HG03175 (cell line): ENCODE measurements around the gene PURA.

Experiments
- ATAC-seq: cut with Tn5 transposase; IDR thresholded peaks from one replicate; pipeline ENCODE4 v1.9.1; 2021; ENCODE audit warnings: mild to moderate bottlenecking, moderate library complexity; ENCODE audit not compliant: unreplicated experiment

Gene PURA

DNA sequence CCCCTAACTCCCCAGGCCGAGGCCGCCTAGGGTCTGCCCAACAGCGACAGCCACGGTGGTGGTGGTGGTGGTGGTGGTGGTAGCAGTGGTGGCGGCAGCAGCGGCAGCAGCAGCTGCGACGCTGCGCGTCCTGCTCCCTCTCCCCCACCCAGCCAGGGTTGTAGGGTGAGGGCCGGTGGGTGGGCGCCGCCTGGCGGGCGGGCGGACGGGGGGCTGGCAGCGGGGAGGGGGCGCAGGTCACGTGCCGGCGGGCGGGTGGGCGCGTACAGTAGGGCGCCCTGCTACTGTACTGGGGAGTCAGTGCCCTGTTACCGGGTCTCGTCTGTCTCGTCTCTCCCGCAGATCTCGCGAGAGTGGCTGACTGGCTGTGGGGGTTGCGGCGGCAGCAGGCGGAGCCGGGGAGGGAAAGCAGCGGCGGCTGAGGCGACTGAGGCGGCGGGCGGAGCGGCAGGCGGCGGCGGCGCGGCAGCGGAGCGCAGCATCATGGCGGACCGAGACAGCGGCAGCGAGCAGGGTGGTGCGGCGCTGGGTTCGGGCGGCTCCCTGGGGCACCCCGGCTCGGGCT is at the start of gene PURA:
Gene PURA, plus strand, starts transcription at position 411 of the 565 bp plus-strand sequence. Its CDS starts 73 bp downstream, at position 484.
- peak; percentile 92 for ATAC-seq

- no peak for ATAC-seq
Measured at GRCh38 chr5:140072812-140073211, 41.1 kb upstream of the PURA start.

- ATAC-seq = no peak
Measured at GRCh38 chr5:140073296-140073695, 40.6 kb upstream of the PURA start.

GRCh38 chr5:140075371-140075770 is 38.5 kb upstream of the PURA start:
- no peak for ATAC-seq

DNA sequence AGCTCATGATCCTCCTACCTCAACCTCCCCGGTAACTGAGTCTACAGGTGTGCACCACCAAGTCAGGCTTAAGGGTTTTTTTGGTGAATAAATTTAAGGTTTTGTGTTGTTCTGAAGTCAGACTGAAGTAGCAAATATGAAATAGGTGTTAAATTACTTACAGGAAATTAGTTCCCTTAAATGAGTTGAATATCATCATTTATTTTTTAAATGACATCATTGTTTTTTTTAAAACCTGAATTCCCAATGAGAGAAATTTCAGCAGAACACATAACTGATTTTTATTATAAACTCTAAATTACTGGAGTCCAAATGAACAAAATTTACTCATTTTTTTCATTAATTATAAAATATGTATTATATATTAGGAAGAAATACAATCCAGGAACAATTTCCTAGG is 37.8 kb upstream of the PURA start:
- ATAC-seq = no peak

DNA sequence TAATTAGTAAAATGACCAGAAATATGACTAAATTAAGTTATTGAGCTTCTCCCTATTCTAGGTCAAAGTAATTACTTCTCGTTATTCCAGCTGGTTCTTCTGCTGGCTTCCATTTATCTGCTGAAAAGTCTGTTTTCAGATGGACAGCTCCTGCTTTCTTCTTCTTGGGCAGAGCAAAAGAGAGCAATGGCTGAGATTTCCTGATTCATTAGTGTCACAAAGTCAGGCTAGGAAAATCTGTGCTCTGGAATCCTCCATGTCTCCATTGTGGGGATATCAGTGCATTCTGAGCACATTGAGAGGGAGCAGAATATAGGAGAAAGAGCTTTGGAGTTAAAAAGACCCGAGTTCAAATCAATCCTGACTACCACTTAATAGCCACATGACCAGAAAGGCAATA is 37.1 kb upstream of the PURA start:
- ATAC-seq = no peak

GRCh38 chr5:140083120-140083519 is 30.8 kb upstream of the PURA start:
- ATAC-seq = no peak

GRCh38 chr5:140083650-140084049 is 30.3 kb upstream of the PURA start:
- ATAC-seq = no peak

- ATAC-seq = no peak
Measured at GRCh38 chr5:140084541-140084940, 29.4 kb upstream of the PURA start.

GRCh38 chr5:140090251-140090650 is 23.7 kb upstream of the PURA start:
- ATAC-seq = no peak

DNA sequence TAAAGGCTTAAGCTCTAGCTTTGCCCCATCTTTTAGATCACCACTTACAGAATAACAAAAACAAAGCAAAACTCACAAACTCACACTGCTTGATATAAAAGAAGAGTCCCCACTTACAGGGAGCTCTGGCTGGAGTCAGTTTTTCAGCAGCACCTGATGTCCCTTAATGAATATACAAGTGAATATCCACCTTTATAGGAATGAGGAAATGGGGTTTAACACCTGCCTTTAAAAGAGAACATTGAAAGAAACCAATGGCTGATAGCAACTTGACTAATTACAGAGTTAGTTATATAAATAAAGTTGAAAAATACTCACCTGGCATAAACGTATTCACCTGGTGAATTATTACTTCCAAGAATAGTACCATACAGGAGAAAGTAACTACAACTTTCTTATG is 20.7 kb upstream of the PURA start:
- ATAC-seq = no peak

GRCh38 chr5:140093866-140094265 is 20.0 kb upstream of the PURA start:
- ATAC-seq = no peak

DNA sequence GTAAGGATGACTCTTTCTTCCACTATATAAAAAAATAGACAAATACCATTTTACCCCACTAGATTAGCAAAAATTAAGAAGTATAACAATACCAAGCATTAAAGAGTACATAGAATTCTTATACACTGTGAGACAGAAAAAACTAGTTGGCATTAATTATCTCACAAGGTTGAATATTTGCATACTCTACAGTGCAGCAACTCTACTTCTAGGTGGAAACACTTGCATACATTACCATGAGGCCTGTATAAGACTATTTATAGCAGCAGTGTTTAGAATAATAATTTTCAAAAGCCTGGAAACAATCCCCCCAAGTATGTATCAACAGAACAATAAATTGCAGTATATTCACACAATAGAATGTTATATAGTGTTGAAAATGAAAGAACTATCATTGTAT is 19.0 kb upstream of the PURA start:
- no peak for ATAC-seq

DNA sequence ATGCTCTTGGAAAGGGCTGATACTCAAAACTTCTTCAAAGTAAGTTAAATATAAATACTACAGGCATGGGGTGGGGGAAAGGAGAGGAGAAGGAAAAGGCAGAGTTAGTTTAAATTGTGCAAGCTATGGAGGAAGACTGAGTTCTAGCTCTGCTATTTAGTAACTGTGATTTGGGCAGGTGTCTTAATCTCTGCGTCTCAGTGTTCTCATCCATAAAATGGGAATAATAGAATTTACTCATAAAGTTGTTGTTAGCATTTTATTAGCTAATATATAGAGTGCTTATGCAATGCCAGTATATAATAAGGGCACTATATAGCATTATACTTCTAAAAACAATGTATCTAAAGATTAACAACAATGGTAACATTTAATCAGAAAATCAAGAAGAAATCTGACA is 12.7 kb upstream of the PURA start:
- no peak for ATAC-seq

- no peak for ATAC-seq
Measured at GRCh38 chr5:140103154-140103553, 10.8 kb upstream of the PURA start.

DNA sequence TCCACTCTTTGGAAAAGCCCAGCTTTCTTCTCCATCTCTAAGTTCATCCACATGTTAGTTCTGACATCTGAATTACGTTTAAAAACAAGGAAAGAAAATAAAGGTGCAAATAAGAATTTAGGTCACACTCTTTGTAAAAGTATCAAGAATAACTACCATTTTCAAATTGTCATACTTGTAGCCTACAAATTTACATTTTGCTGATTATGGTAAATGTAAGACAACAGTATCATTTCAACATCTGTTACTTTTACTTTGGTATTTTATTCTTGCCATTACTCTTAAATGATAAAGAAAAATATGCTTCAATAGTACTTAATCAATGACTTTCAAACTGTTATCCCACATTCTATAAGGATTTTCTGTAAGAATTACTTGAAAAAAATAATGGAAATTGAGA is 9.8 kb upstream of the PURA start:
- ATAC-seq = no peak

DNA sequence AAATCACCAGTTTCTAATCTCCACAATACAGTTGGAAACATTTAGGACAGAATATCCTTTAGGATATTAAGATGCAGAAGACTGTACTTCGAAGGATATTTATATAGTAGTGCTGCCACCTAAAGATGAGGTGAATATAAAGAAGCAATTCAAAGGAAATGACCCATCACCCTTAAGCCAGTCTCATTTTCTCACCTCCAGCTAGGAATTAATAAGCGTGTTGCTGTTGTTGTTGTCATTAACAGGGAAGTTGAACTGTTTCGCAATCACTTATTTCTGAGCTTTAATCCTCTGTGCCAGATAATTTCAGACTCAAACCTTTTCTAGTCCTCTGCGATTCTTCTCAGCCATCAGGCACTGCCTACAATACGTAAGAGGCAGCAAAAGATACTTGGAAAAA is 7.8 kb upstream of the PURA start:
- no peak for ATAC-seq

GRCh38 chr5:140106805-140107311 is 7.1 kb upstream of the PURA start:
- ATAC-seq = no peak

DNA sequence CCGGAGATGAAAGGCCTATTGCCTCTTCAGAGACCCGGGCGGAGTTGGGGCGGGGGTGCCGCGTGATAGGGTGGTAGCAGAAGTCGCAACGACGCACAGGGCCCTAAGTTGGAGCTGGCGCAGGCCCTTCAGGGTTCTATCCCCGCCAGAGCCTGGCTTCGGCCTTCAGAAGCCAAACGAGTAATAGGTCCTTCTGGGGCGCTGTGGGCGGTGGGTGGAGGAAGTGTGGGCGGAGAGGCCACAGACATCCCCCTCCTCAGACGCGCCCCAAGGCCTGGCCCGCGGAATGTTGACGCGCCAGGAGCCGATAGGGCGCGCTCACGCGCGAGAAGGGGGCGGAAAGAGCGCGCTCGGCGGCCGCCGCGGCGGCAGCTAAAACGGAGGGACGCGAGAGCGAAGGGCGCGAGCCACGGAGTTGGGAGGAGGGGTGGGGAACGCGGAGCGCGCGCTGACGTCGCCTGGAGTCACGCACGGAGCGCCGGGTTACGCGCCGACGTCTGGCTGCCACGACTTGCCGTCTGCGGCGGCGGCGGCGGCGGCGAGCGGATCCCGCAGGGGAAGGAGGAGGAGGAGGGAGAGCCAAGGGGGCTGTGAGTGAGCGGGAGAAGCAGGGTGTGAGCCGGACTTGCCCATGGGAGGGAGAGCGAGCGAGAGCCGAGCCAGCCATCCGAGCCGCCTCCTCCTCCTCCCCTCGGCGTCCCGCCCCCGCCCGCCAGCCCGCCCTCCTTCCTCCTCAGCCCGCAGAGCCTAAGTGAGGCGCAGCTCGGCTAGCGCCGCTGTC is 6.4 kb upstream of the PURA start:
- peak; percentile 91 for ATAC-seq

DNA sequence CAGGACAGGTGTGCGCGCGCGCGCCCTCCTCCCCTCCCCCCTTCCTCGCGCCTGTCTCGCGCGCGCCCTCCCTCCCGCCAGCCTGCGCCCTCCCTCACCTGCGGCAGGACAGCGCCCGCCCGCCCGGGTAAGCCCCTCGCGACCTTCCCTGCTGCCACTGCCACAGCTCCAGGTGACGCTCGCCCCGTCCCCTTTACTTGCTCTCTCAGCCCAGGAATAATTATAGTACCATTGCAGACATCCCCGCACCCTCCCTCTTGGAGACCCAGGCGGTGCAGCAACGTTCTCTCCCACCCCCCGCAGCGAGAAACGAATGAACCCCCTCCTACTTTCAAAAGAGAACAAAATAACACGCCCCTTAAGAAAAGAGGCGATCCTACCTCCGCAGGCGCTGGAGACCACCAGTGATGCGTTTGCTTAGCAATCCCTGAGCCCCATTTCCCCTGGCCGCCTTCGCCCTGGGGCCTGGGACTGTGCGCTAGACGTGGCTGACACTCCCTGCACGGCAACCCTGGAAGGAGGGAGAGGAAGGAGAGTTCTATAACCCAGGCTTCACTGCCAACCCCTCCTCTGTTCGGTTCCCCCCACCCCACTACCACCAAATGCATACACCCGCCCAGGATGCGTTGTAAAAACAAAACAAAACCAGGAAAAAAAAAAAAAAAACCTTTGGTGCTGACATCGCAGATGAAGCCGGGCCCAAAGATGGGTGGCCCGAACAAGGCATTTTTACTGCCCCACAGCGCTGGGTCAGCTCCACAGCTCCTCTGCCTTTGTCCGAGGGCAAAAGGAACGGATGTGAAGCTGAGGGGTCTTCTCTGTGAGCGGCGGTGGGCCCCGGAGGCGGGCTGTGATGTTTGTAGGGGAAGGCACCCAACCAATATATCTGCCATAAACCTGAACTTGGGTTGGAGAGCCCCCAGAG is 5.6 kb upstream of the PURA start:
- no peak for ATAC-seq

- ATAC-seq = no peak
Measured at GRCh38 chr5:140109018-140109758, 4.7 kb upstream of the PURA start.
